Activated CD8-positive, alpha-beta T cell treated with anti-CD3 and anti-CD28 coated beads for 36 hours (primary cell): ENCODE results near the gene CARD9. TPM values are rescaled to one million over a fixed set of nuclear protein-coding genes. Genes with fewer than 3 reads are reported as not detected.

Experiments
- ATAC-seq: fragments of 200-7000 bp; cut with Tn5 transposase; one replicate; pipeline ENCODE4 v1.10.0; 2021; ENCODE audit warnings: mild to moderate bottlenecking, moderate library complexity
- CTCF ChIA-PET: fragments of 350-600 bp; sonication (Branson Sonifier 250); formaldehyde crosslinking; loops from one replicate; lab custom pipeline; 2021; ENCODE audit warnings: antibody characterized with exemption; lab: Charles Lee
- POLR2A ChIA-PET: fragments of 350-600 bp; sonication (Branson Sonifier 250); formaldehyde crosslinking; loops from one replicate; lab custom pipeline; 2021; ENCODE audit warnings: antibody characterized with exemption; lab: Charles Lee
- DNase-seq: peaks from one replicate; pipeline ENCODE4 v3.0.0-alpha.2; 2020
- H3K27ac Mint-ChIP-seq: one replicate; pipeline ENCODE4 v1.8.0; 2021; ENCODE audit warnings: mild to moderate bottlenecking, mixed read lengths
- H3K27me3 Mint-ChIP-seq: one replicate; pipeline ENCODE4 v1.8.0; 2021; ENCODE audit warnings: mixed read lengths
- H3K36me3 Mint-ChIP-seq: one replicate; pipeline ENCODE4 v1.8.0; 2021; ENCODE audit warnings: low read depth, mixed read lengths
- H3K4me1 Mint-ChIP-seq: one replicate; pipeline ENCODE4 v1.8.0; 2021; ENCODE audit warnings: low read depth, mixed read lengths
- H3K4me3 Mint-ChIP-seq: one replicate; pipeline ENCODE4 v1.8.0; 2021; ENCODE audit warnings: mild to moderate bottlenecking, moderate library complexity, mixed read lengths
- H3K9me3 Mint-ChIP-seq: one replicate; pipeline ENCODE4 v1.8.0; 2021; ENCODE audit warnings: mixed read lengths
- intact Hi-C: fragments of 100-400 bp; cut with micrococcal nuclease; formaldehyde crosslinking; loops from one replicate; pipeline ENCODE4 v1.10.0; 2022
- total RNA-seq, 2 experiments: library from RNA; stranded (reverse); gene quantifications; one replicate each; pipeline ENCODE4 v1.2.3, GENCODE V29; 2021
- TF ChIP-seq, protein P1 (sequence below): fragments of 200-600 bp; IDR thresholded peaks from one replicate; pipeline ENCODE4 v1.8.0; 2022; ENCODE audit warnings: antibody characterized with exemption, mild to moderate bottlenecking

Gene CARD9
- total RNA-seq, 2 experiments from 2014 or later, result 6.8 to 7.1 TPM

DNA sequence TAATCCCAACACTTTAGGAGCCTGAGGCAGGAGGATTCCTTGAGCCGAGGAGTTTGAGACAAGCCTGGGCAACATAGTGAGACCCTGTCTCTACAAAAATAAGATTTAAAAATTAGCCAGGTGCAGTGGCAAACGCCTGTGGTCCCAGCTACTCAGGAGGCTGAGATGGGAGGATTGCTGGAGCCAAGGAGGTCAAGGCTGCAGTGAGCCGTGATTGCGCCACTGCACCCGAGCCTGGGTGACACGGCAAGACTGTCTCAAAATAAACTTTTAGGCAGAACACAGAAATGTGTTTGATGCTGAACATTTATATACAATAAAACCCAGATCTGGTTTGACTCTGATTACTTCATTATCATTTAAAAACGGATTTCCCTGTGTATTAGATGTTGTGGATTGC lies 32.0 kb upstream of the CARD9 start:
- no peak for ATAC-seq
- ChIA-PET CTCF (no interaction called here), POLR2A (interaction anchor here (1.0 kb wide), 1 partner anchor 9 kb away, joined by 3 read pairs; no protein-coding TSS in a partner anchor)
- TF ChIP-seq, protein P1, sequence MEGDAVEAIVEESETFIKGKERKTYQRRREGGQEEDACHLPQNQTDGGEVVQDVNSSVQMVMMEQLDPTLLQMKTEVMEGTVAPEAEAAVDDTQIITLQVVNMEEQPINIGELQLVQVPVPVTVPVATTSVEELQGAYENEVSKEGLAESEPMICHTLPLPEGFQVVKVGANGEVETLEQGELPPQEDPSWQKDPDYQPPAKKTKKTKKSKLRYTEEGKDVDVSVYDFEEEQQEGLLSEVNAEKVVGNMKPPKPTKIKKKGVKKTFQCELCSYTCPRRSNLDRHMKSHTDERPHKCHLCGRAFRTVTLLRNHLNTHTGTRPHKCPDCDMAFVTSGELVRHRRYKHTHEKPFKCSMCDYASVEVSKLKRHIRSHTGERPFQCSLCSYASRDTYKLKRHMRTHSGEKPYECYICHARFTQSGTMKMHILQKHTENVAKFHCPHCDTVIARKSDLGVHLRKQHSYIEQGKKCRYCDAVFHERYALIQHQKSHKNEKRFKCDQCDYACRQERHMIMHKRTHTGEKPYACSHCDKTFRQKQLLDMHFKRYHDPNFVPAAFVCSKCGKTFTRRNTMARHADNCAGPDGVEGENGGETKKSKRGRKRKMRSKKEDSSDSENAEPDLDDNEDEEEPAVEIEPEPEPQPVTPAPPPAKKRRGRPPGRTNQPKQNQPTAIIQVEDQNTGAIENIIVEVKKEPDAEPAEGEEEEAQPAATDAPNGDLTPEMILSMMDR, result no peak
- no peaks in the 10 kb centered on the region for H3K27me3 Mint-ChIP-seq
- intact Hi-C loops, result loop anchor here (10.0 kb wide), 1 partner anchor 91 kb away; no protein-coding TSS in a partner anchor
- H3K36me3 Mint-ChIP-seq, result peaks cover 64% of the 10 kb centered on the region
- H3K4me1 Mint-ChIP-seq, result peaks cover 66% of the 10 kb centered on the region
- H3K9me3 Mint-ChIP-seq, result no peaks in the 10 kb centered on the region
- no peak overlapping the region for H3K4me3 Mint-ChIP-seq
- H3K27ac Mint-ChIP-seq, result peak overlapping the region; percentile 32
- DNase-seq, result no peak

- Mint-ChIP-seq H3K36me3 (peaks cover 62% of the 10 kb centered on the region), H3K9me3 (no peaks in the 10 kb centered on the region), H3K4me1 (peaks cover 64% of the 10 kb centered on the region), H3K4me3 (peak overlapping the region; percentile 63), H3K27me3 (no peaks in the 10 kb centered on the region), H3K27ac (peak overlapping the region; percentile 90)
- POLR2A ChIA-PET, result interaction anchor here (1.0 kb wide), 1 partner anchor 8 kb away, joined by 3 read pairs; no protein-coding TSS in a partner anchor
- TF ChIP-seq, protein P1, result no peak
- DNase-seq (no peak), ATAC-seq (no peak)
- CTCF ChIA-PET, result no interaction called here
- intact Hi-C loops, result loop anchor here (10.0 kb wide), 1 partner anchor 90 kb away; no protein-coding TSS in a partner anchor
Observed at GRCh38 chr9:136404801-136405136, 31.3 kb upstream of the CARD9 start.

- POLR2A ChIA-PET, result interaction anchor here (0.6 to 1.1 kb wide), 6 partner anchors 9 to 134 kb away, joined by 3 to 4 read pairs (median 3); partner anchors contain the start of gene DNLZ
Observed at GRCh38 chr9:136403915-136404800, 30.7 kb upstream of the CARD9 start.

DNA sequence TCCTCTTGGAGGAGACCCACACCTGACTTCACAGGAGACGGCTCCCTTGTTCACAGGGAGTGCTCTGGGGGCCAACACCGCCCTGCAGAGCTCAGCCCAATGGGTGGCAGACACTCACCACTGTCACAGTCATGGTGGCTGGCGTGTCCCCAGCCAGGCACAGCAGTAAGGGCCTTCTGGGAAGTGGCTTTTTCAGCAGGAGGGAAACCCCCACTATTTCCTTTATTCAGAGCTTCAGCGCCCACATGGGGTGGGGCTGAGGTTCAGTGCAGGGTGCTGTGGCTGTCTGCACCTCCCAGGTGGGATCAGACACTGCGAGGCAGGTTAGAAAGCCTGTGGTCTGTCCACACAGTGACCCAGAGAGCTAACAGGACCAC lies 30.1 kb upstream of the CARD9 start:
- Mint-ChIP-seq H3K4me1 (peaks cover 61% of the 10 kb centered on the region), H3K9me3 (no peaks in the 10 kb centered on the region), H3K4me3 (peak overlapping the region; percentile 63), H3K27ac (peak overlapping the region; percentile 90), H3K36me3 (peaks cover 58% of the 10 kb centered on the region), H3K27me3 (no peaks in the 10 kb centered on the region)
- TF ChIP-seq, protein P1, result no peak
- peak; percentile 83 for ATAC-seq
- ChIA-PET POLR2A (interaction anchor here (0.7 to 1.1 kb wide), 6 partner anchors 12 to 135 kb away, joined by 3 to 4 read pairs (median 3); partner anchors contain the start of gene DNLZ), CTCF (interaction anchor here (0.7 to 2.4 kb wide), 3 partner anchors 10 to 91 kb away, joined by 3 to 5 read pairs (median 4); no protein-coding TSS in a partner anchor)
- DNase-seq, result peak; percentile 92
- intact Hi-C loops, result loop anchor here (10.0 kb wide), 1 partner anchor 89 kb away; no protein-coding TSS in a partner anchor

More at GRCh38 chr9:136403915-136404800, 30.7 kb upstream of the CARD9 start:
- Mint-ChIP-seq H3K36me3 (peaks cover 58% of the 10 kb centered on the region), H3K9me3 (no peaks in the 10 kb centered on the region), H3K27ac (peak overlapping the region; percentile 90), H3K4me1 (peaks cover 60% of the 10 kb centered on the region), H3K4me3 (peak overlapping the region; percentile 63), H3K27me3 (no peaks in the 10 kb centered on the region)
- CTCF ChIA-PET, result interaction anchor here (1.6 kb wide), 1 partner anchor 10 kb away, joined by 4 read pairs; no protein-coding TSS in a partner anchor
- DNase-seq, result peak; percentile 81
- TF ChIP-seq, protein P1, result no peak
- intact Hi-C loops, result loop anchor here (10.0 kb wide), 1 partner anchor 89 kb away; no protein-coding TSS in a partner anchor
- peak; percentile 51 for ATAC-seq
